ENCODE measurements around the gene PROZ. TPM values are rescaled to one million over a fixed set of nuclear protein-coding genes. Genes with fewer than 3 reads are reported as not detected.
A peak's percentile ranks its signal among the peaks of the same experiment; 100 is the strongest.

PROZ gene
- total and polyA plus RNA-seq, 4 donors: not detected

- peaks cover 0 to 2% (median 0%) of the 10 kb centered on the region in 4 donors for H3K9me3 ChIP-seq (ENCODE audit: control insufficient read depth in 4 of 4, insufficient read depth in 3 of 4, low read length in 3 of 4)
- 68 to 78% methylated on average over 13 of the region's 13 CpGs for WGBS, 2 donors
- peak overlapping the region in 1 of 2 donors; percentile 1 for H3K9ac ChIP-seq (ENCODE audit: insufficient read depth in 1 of 2, low read length in 2 of 2)
- H3K36me3 ChIP-seq (ENCODE audit: control insufficient read depth in 4 of 4, insufficient read depth in 4 of 4, low read length in 4 of 4): peaks cover 0 to 33% (median 27%) of the 10 kb centered on the region in 4 donors
- peaks cover 0 to 29% (median 15%) of the 10 kb centered on the region in 5 donors for H3K4me1 ChIP-seq (ENCODE audit: control insufficient read depth in 5 of 5, insufficient read depth in 5 of 5, low read length in 5 of 5)
- TF ChIP-seq CTCF (IDR thresholded peaks at IDR 0.05; ENCODE audit: control extremely low read depth, extremely low read depth): no peak
- DNase-seq: peak in 2 of 3 donors; percentile 29 to 31
- H3K4me3 ChIP-seq: no peak overlapping the region
- no peaks in the 10 kb centered on the region for H3K27me3 ChIP-seq (ENCODE audit: control insufficient read depth in 3 of 3, insufficient read depth in 3 of 3, low read length in 2 of 3)
- peak overlapping the region; percentile 42 to 49 for H3K27ac ChIP-seq (ENCODE audit: low read depth in 1 of 2, low read length in 1 of 2)
- ATAC-seq (ENCODE audit: insufficient read depth, low FRiP score): no peak
Observed at GRCh38 chr13:113220141-113220598, 61.7 kb downstream of the PROZ start.

GRCh38 chr13:113220877-113221276 is 62.4 kb downstream of the PROZ start:
- no peak for TF ChIP-seq CTCF (IDR thresholded peaks at IDR 0.05; ENCODE audit: control extremely low read depth, extremely low read depth)

More at GRCh38 chr13:113220877-113221276, 62.4 kb downstream of the PROZ start:
- peaks cover 2 to 40% (median 32%) of the 10 kb centered on the region in 4 donors for H3K36me3 ChIP-seq (ENCODE audit: control insufficient read depth in 4 of 4, insufficient read depth in 4 of 4, low read length in 4 of 4)
- 91 to 97% methylated on average over 7 of the region's 7 CpGs for WGBS, 2 donors
- H3K9me3 ChIP-seq (ENCODE audit: control insufficient read depth in 4 of 4, insufficient read depth in 3 of 4, low read length in 3 of 4): no peaks in the 10 kb centered on the region
- no peak overlapping the region for H3K4me3 ChIP-seq
- ATAC-seq (ENCODE audit: insufficient read depth, low FRiP score): no peak
- H3K9ac ChIP-seq (ENCODE audit: insufficient read depth in 1 of 2, low read length in 2 of 2): no peak overlapping the region
- H3K27ac ChIP-seq (ENCODE audit: low read depth in 1 of 2, low read length in 1 of 2): peak overlapping the region in 1 of 2 donors; percentile 42
- H3K4me1 ChIP-seq (ENCODE audit: control insufficient read depth in 5 of 5, insufficient read depth in 5 of 5, low read length in 5 of 5): peaks cover 0 to 25% (median 8%) of the 10 kb centered on the region in 5 donors
- no peaks in the 10 kb centered on the region for H3K27me3 ChIP-seq (ENCODE audit: control insufficient read depth in 3 of 3, insufficient read depth in 3 of 3, low read length in 2 of 3)
- no peak for DNase-seq

Small RNA genes within 50 kb of the gene (small RNA-seq; reads per million reads assigned to genes)
- not detected for gene AL137002.1 (ENCODE audit: low replicate concordance)

Other genes with a start within 250 kb of the PROZ start
- 10 to 100 TPM; 33.3 to 78.7 TPM for gene MCF2L, start 189.4 kb upstream of the PROZ start, total RNA-seq
- 10 to 100 TPM; 21.0 to 38.5 TPM for gene MCF2L, start 189.4 kb upstream of the PROZ start, polyA plus RNA-seq
- gene F7, start 52.9 kb upstream of the PROZ start, total RNA-seq: under 1 TPM; 0.21 to 0.26 TPM
- gene F7, start 52.9 kb upstream of the PROZ start, polyA plus RNA-seq: under 1 TPM; 0.04 to 0.07 TPM
- gene F10, start 35.8 kb upstream of the PROZ start, total RNA-seq: 10 to 100 TPM in 1 of 2 donors, 1 to 10 TPM in 1; 6.1 to 18.8 TPM
- gene F10, start 35.8 kb upstream of the PROZ start, polyA plus RNA-seq: 1 to 10 TPM; 2.5 to 9.2 TPM
- gene PCID2, start 50.0 kb downstream of the PROZ start, total RNA-seq: 10 to 100 TPM; 36.8 to 86.2 TPM
- gene PCID2, start 50.0 kb downstream of the PROZ start, polyA plus RNA-seq: 10 to 100 TPM; 31.5 to 37.8 TPM
- 10 to 100 TPM; 73.7 to 88.1 TPM for gene CUL4A, start 51.0 kb downstream of the PROZ start, total RNA-seq
- gene CUL4A, start 51.0 kb downstream of the PROZ start, polyA plus RNA-seq: 10 to 100 TPM; 29.2 to 41.3 TPM
- gene LAMP1, start 138.6 kb downstream of the PROZ start, total RNA-seq: 100 to 1,000 TPM in 1 of 2 donors, 10 to 100 TPM in 1; 76.8 to 320 TPM
- gene LAMP1, start 138.6 kb downstream of the PROZ start, polyA plus RNA-seq: 100 to 1,000 TPM in 1 of 2 donors, 10 to 100 TPM in 1; 84.1 to 215 TPM
- 1 to 10 TPM; 6.6 to 8.3 TPM for gene GRTP1, start 205.5 kb downstream of the PROZ start, total RNA-seq
- 1 to 10 TPM; 3.6 to 4.8 TPM for gene GRTP1, start 205.5 kb downstream of the PROZ start, polyA plus RNA-seq

Data from lung (tissue), 13 donors.